Liver (tissue), 9 donors: Measurements from ENCODE around the gene ZDHHC8. TPM values are rescaled to one million over a fixed set of nuclear protein-coding genes. Genes with fewer than 3 reads are reported as not detected.

Experiments used
- DNase-seq: peaks from one replicate; pipeline ENCODE4 v3.0.0-alpha.2; 2017; ENCODE audit warnings: low spot score
- H3K27ac ChIP-seq, 2 donors: one replicate each; pipeline ENCODE4 v1.7.0; 2013; ENCODE audit warnings: inconsistent platforms in 2 of 2, low read length in 2 of 2, control low read depth in 1 of 2, low read depth in 1 of 2, mild to moderate bottlenecking in 1 of 2
- H3K27me3 ChIP-seq, 4 donors: one replicate each; pipeline versions ENCODE4 v1.6.1 to v1.7.0; 2013; ENCODE audit warnings: low read length in 3 of 4, inconsistent platforms in 1 of 4, mild to moderate bottlenecking in 1 of 4, moderate library complexity in 1 of 4; ENCODE audit not compliant: control insufficient read depth in 4 of 4, insufficient read depth in 4 of 4
- H3K36me3 ChIP-seq, 4 donors: one replicate each; pipeline versions ENCODE4 v1.6.1 to v1.7.0; 2013; ENCODE audit warnings: low read length in 3 of 4, mild to moderate bottlenecking in 3 of 4, low read depth in 1 of 4, moderate library complexity in 1 of 4; ENCODE audit not compliant: control insufficient read depth in 4 of 4, insufficient read depth in 3 of 4
- H3K4me1 ChIP-seq, 4 donors: one replicate each; pipeline versions ENCODE4 v1.6.1 to v1.7.0; 2013; ENCODE audit warnings: low read length in 3 of 4, mild to moderate bottlenecking in 3 of 4, moderate library complexity in 1 of 4; ENCODE audit not compliant: control insufficient read depth in 4 of 4, insufficient read depth in 4 of 4
- H3K4me3 ChIP-seq, 3 donors: one replicate each; pipeline versions ENCODE4 v1.6.1 to v1.7.0; 2013; ENCODE audit warnings: low read length in 3 of 3, control low read depth in 1 of 3, low read depth in 1 of 3, mild to moderate bottlenecking in 1 of 3
- H3K9ac ChIP-seq, 2 donors: one replicate each; pipeline ENCODE4 v1.7.0; 2013; ENCODE audit warnings: low read length in 2 of 2, mild to moderate bottlenecking in 2 of 2, moderate library complexity in 2 of 2, control low read depth in 1 of 2, low read depth in 1 of 2
- H3K9me3 ChIP-seq, 4 donors: one replicate each; pipeline versions ENCODE4 v1.6.1 to v1.7.0; 2013; ENCODE audit warnings: low read length in 3 of 4; ENCODE audit not compliant: control insufficient read depth in 4 of 4
- EGR1 ChIP-seq, 2 donors: IDR thresholded peaks; 2 replicates each; pipeline ENCODE4 v1.6.1; 2016 to 2018; ENCODE audit warnings: antibody characterized with exemption in 2 of 2, low read depth in 2 of 2
- FOXA1 ChIP-seq: IDR thresholded peaks from 2 replicates; pipeline ENCODE4 v1.6.1; 2016; ENCODE audit warnings: antibody characterized with exemption
- FOXA2 ChIP-seq: IDR thresholded peaks from 2 replicates; pipeline ENCODE4 v1.6.1; 2016; ENCODE audit warnings: antibody characterized with exemption
- GABPA ChIP-seq, 2 donors: IDR thresholded peaks in 1 of 2; conservative IDR thresholded peaks in 1 of 2; 2 replicates each; pipeline ENCODE4 v1.6.1; 2016; ENCODE audit warnings: antibody characterized with exemption in 2 of 2, mild to moderate bottlenecking in 1 of 2, moderate library complexity in 1 of 2
- HNF4A ChIP-seq, 2 donors: conservative IDR thresholded peaks; 2 replicates each; pipeline ENCODE4 v1.6.1; 2016; ENCODE audit warnings: antibody characterized with exemption in 2 of 2, mild to moderate bottlenecking in 2 of 2
- HNF4G ChIP-seq: IDR thresholded peaks from 2 replicates; pipeline ENCODE4 v1.6.1; 2016; ENCODE audit warnings: antibody characterized with exemption
- JUND ChIP-seq, 2 donors: IDR thresholded peaks; 2 replicates each; pipeline ENCODE4 v1.6.1; 2016; ENCODE audit warnings: antibody characterized with exemption in 2 of 2
- NR2F2 ChIP-seq: IDR thresholded peaks from 2 replicates; pipeline ENCODE4 v1.6.1; 2016; ENCODE audit warnings: antibody characterized with exemption
- RAD21 ChIP-seq, 2 donors: IDR thresholded peaks; 2 replicates each; pipeline ENCODE4 v1.6.1; 2016; ENCODE audit warnings: antibody characterized with exemption in 2 of 2, mild to moderate bottlenecking in 2 of 2
- RXRA ChIP-seq, 2 donors: IDR thresholded peaks; 2 replicates each; pipeline ENCODE4 v1.6.1; 2017 to 2018; ENCODE audit warnings: antibody characterized with exemption in 2 of 2, mild to moderate bottlenecking in 1 of 2
- SP1 ChIP-seq: IDR thresholded peaks from 2 replicates; pipeline ENCODE4 v1.6.1; 2018; ENCODE audit warnings: antibody characterized with exemption, mild to moderate bottlenecking
- YY1 ChIP-seq: IDR thresholded peaks from 2 replicates; pipeline ENCODE4 v1.6.1; 2016; ENCODE audit warnings: antibody characterized with exemption, mild to moderate bottlenecking
- WGBS: extraction: QIAGEN DNeasy Blood & Tissue Kit; methylation state at CpG from one replicate; pipeline ENCODE4 v1.1.7; 2013; 5-methylcytosine and 5-hydroxymethylcytosine counted together
- polyA plus RNA-seq, 2 donors: library from polyadenylated mRNA; stranded (reverse) in 1 of 2; unstranded in 1 of 2; fragments of 200-250 nt in 1 of 2; fragments of >200 nt in 1 of 2; fragmentation: Nextera tagmentation in 1 of 2; extraction: Ambion mirVana in 1 of 2; gene quantifications; one replicate each; pipeline versions ENCODE4 v1.2.1 to v1.2.3, GENCODE V29; 2013 to 2015
- total RNA-seq, 2 donors: library from RNA; depleted of rRNA; stranded (reverse); fragments of >200 nt; gene quantifications; one replicate each; pipeline ENCODE4 v1.2.3, GENCODE V29; 2014
- TF ChIP-seq, protein P1 (sequence below): fragments of 150-350 bp; IDR thresholded peaks from 2 replicates; pipeline ENCODE4 v1.5.1; 2017; ENCODE audit warnings: improper control_type of control experiment, low read depth, low read length; ENCODE audit not compliant: missing input control
- TF ChIP-seq, protein P2 (sequence below): IDR thresholded peaks from 2 replicates; pipeline ENCODE4 v1.6.1; 2016; ENCODE audit warnings: antibody characterized with exemption, mild to moderate bottlenecking
- TF ChIP-seq, protein P3 (sequence below): IDR thresholded peaks from 2 replicates; pipeline ENCODE4 v1.6.1; 2016; ENCODE audit warnings: antibody characterized with exemption
- TF ChIP-seq, protein P4 (sequence below): IDR thresholded peaks from 2 replicates; pipeline ENCODE4 v1.6.1; 2016; ENCODE audit warnings: antibody characterized with exemption
- donor health status: healthy.
- donor health status: healthy.
- donor health status: healthy.
- donor health status: healthy.
- donor health status: healthy.

ZDHHC8 gene
- total and polyA plus RNA-seq, 4 donors: 2.9 to 11.8 (median 6.8) TPM

DNA sequence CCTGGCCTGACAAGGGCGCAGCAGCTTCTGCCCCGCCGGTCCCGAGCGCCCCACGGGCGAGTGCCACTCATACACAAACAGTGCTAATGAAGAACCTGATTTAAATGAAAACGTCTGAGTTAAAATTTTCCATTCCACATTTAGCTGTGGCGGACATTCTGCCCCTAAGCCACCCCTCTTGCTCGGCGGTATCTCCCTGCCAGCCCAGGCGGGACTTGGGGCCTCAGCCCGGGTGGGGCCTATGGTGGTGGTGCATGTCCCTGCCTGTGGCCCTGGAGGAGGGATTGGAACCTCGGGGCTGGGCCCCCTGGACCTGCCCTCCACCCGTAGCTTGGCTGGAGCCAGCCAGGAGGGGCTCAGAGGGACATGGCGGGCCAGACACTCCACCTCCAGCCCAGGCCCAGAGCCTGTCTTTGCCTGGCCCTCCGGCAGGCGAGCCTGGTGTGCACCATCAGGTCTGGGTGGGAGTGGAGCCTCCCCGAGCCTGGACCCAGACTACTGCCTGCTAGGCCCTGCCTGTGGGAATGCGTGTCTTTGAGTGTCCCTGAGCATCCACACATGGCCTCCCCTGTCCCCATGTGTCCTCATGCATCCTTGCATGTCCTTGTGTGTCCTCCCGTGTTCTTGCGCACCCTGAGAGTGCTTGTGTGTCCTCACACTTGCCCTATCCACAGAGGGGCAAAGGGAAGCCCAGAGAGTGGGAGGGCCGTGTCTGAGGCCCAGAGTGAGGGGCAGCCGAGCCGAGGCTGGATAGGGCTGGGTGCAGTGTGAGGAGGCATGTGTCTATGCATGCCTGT lies 4.4 kb downstream of the ZDHHC8 start:
- Histone ChIP-seq H3K27me3 (no peaks in the 10 kb centered on the region), H3K4me1 (peaks cover 10 to 29% (median 21%) of the 10 kb centered on the region in 4 donors), H3K9me3 (no peaks in the 10 kb centered on the region), H3K9ac (no peak overlapping the region), H3K27ac (no peak overlapping the region), H3K4me3 (no peak overlapping the region), H3K36me3 (peaks cover 0 to 5% (median 0%) of the 10 kb centered on the region in 4 donors)
- WGBS: 93% methylated on average over 25 of the region's 25 CpGs
- TF ChIP-seq FOXA1: no peak
- TF ChIP-seq SP1: no peak
- DNase-seq: no peak

DNA sequence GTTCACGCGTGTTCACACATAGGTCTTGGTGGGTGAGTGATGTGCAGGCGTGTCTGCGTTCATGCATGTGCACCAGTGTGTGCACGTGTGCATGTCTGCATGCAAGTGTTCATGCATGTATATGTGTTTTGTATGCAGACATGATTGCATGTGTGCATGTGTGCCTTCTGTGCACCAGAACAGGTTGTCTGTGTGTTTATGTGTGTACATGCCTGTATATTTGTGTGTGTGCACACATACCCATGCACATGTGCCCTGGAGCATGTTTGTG lies 4.9 kb downstream of the ZDHHC8 start:
- WGBS: 97% methylated on average over 5 of the region's 5 CpGs
- Histone ChIP-seq H3K27me3 (no peaks in the 10 kb centered on the region), H3K9me3 (no peaks in the 10 kb centered on the region), H3K4me1 (peaks cover 10 to 28% (median 20%) of the 10 kb centered on the region in 4 donors), H3K9ac (no peak overlapping the region), H3K36me3 (peaks cover 0 to 10% (median 0%) of the 10 kb centered on the region in 4 donors), H3K4me3 (no peak overlapping the region), H3K27ac (no peak overlapping the region)
- no peak for DNase-seq
- TF ChIP-seq FOXA1: no peak
- TF ChIP-seq, protein P1, sequence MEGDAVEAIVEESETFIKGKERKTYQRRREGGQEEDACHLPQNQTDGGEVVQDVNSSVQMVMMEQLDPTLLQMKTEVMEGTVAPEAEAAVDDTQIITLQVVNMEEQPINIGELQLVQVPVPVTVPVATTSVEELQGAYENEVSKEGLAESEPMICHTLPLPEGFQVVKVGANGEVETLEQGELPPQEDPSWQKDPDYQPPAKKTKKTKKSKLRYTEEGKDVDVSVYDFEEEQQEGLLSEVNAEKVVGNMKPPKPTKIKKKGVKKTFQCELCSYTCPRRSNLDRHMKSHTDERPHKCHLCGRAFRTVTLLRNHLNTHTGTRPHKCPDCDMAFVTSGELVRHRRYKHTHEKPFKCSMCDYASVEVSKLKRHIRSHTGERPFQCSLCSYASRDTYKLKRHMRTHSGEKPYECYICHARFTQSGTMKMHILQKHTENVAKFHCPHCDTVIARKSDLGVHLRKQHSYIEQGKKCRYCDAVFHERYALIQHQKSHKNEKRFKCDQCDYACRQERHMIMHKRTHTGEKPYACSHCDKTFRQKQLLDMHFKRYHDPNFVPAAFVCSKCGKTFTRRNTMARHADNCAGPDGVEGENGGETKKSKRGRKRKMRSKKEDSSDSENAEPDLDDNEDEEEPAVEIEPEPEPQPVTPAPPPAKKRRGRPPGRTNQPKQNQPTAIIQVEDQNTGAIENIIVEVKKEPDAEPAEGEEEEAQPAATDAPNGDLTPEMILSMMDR: no peak
- TF ChIP-seq, protein P2, sequence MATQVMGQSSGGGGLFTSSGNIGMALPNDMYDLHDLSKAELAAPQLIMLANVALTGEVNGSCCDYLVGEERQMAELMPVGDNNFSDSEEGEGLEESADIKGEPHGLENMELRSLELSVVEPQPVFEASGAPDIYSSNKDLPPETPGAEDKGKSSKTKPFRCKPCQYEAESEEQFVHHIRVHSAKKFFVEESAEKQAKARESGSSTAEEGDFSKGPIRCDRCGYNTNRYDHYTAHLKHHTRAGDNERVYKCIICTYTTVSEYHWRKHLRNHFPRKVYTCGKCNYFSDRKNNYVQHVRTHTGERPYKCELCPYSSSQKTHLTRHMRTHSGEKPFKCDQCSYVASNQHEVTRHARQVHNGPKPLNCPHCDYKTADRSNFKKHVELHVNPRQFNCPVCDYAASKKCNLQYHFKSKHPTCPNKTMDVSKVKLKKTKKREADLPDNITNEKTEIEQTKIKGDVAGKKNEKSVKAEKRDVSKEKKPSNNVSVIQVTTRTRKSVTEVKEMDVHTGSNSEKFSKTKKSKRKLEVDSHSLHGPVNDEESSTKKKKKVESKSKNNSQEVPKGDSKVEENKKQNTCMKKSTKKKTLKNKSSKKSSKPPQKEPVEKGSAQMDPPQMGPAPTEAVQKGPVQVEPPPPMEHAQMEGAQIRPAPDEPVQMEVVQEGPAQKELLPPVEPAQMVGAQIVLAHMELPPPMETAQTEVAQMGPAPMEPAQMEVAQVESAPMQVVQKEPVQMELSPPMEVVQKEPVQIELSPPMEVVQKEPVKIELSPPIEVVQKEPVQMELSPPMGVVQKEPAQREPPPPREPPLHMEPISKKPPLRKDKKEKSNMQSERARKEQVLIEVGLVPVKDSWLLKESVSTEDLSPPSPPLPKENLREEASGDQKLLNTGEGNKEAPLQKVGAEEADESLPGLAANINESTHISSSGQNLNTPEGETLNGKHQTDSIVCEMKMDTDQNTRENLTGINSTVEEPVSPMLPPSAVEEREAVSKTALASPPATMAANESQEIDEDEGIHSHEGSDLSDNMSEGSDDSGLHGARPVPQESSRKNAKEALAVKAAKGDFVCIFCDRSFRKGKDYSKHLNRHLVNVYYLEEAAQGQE: no peak
- no peak for TF ChIP-seq FOXA2
- TF ChIP-seq, protein P3, sequence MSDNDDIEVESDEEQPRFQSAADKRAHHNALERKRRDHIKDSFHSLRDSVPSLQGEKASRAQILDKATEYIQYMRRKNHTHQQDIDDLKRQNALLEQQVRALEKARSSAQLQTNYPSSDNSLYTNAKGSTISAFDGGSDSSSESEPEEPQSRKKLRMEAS: no peak
- TF ChIP-seq, protein P4, sequence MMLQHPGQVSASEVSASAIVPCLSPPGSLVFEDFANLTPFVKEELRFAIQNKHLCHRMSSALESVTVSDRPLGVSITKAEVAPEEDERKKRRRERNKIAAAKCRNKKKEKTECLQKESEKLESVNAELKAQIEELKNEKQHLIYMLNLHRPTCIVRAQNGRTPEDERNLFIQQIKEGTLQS: no peak
- no peak for TF ChIP-seq YY1
- TF ChIP-seq NR2F2: no peak
- TF ChIP-seq RXRA (IDR thresholded peaks at IDR 0.05): no peak
- TF ChIP-seq RAD21 (IDR thresholded peaks at IDR 0.05): no peak
- no peak for TF ChIP-seq HNF4G
- no peak for TF ChIP-seq EGR1 (IDR thresholded peaks at IDR 0.05; ENCODE audit: low read depth in 2 of 2)
- no peak for TF ChIP-seq JUND (IDR thresholded peaks at IDR 0.05)
- no peak for TF ChIP-seq HNF4A (conservative IDR thresholded peaks at IDR 0.05)
- TF ChIP-seq GABPA (IDR thresholded peaks at IDR 0.05 in 1 of 2, conservative IDR thresholded peaks at IDR 0.05 in 1 of 2): no peak
